ENCODE results near the gene COL15A1. TPM values are rescaled to one million over a fixed set of nuclear protein-coding genes. Genes with fewer than 3 reads are reported as not detected.

Gene COL15A1
- total and polyA plus RNA-seq, 2 donors (not counting 1 experiment from before 2014, with no cell fraction given), result not detected

GRCh38 chr9:98941946-98942523 lies 1.7 kb upstream of the COL15A1 start:
- H3K4me1 ChIP-seq (ENCODE audit: control insufficient read depth in 2 of 2, insufficient read depth in 2 of 2, low read length in 2 of 2), result peaks cover 6 to 9% of the 10 kb centered on the region in 2 donors
- ChIA-PET CTCF (no interaction called here), POLR2A (no interaction called here)
- H3K36me3 ChIP-seq (replicated peaks in 1 of 2; ENCODE audit: control extremely low read depth in 1 of 2, control insufficient read depth in 1 of 2, extremely low read depth in 1 of 2, insufficient read depth in 2 of 2, low read length in 1 of 2), result no peaks in the 10 kb centered on the region
- no peak overlapping the region for H2AFZ ChIP-seq (ENCODE audit: insufficient read depth, low read depth, low read length, poor library complexity, severe bottlenecking)
- H3K27me3 Mint-ChIP-seq, result peaks cover 83% of the 10 kb centered on the region
- H3K4me2 ChIP-seq (replicated peaks; ENCODE audit: low read depth, low read length, poor library complexity, severe bottlenecking), result no peak overlapping the region
- no peak overlapping the region for H3K9ac ChIP-seq (ENCODE audit: low read length)
- no peak for DNase-seq
- WGBS (ENCODE audit: insufficient coverage), result 86% methylated on average over 6 of the region's 8 CpGs
- no peaks in the 10 kb centered on the region for H4K20me1 ChIP-seq (ENCODE audit: control insufficient read depth, insufficient read depth, low read length, poor library complexity, severe bottlenecking)
- ATAC-seq (ENCODE audit: low read depth), result no peak
- no peaks in the 10 kb centered on the region for H3K9me3 Mint-ChIP-seq (ENCODE audit: insufficient read depth)
- no peak overlapping the region for H3K4me3 Mint-ChIP-seq
- peaks cover 0 to 7% (median 0%) of the 10 kb centered on the region in 3 donors for H3K9me3 ChIP-seq (ENCODE audit: control extremely low read depth in 1 of 3, control insufficient read depth in 2 of 3, insufficient read depth in 1 of 3, low read length in 2 of 3)
- TF ChIP-seq EZH2 (IDR thresholded peaks at IDR 0.05; ENCODE audit: borderline replicate concordance, insufficient read depth, low read depth, low read length, poor library complexity, severe bottlenecking), result no peak
- TF ChIP-seq, protein P1, sequence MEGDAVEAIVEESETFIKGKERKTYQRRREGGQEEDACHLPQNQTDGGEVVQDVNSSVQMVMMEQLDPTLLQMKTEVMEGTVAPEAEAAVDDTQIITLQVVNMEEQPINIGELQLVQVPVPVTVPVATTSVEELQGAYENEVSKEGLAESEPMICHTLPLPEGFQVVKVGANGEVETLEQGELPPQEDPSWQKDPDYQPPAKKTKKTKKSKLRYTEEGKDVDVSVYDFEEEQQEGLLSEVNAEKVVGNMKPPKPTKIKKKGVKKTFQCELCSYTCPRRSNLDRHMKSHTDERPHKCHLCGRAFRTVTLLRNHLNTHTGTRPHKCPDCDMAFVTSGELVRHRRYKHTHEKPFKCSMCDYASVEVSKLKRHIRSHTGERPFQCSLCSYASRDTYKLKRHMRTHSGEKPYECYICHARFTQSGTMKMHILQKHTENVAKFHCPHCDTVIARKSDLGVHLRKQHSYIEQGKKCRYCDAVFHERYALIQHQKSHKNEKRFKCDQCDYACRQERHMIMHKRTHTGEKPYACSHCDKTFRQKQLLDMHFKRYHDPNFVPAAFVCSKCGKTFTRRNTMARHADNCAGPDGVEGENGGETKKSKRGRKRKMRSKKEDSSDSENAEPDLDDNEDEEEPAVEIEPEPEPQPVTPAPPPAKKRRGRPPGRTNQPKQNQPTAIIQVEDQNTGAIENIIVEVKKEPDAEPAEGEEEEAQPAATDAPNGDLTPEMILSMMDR (IDR thresholded peaks at IDR 0.05), result no peak
- H3K79me2 ChIP-seq (ENCODE audit: control insufficient read depth, insufficient read depth, low read length), result no peaks in the 10 kb centered on the region
- H3K27ac Mint-ChIP-seq, result no peak overlapping the region
- no peak overlapping the region for H3K27ac ChIP-seq (ENCODE audit: low read length in 2 of 2)
- no peak overlapping the region for H3K4me3 ChIP-seq (ENCODE audit: control extremely low read depth in 1 of 5, extremely low read depth in 1 of 5, insufficient read depth in 1 of 5, low read depth in 2 of 5, low read length in 4 of 5)
- intact Hi-C loops (cut with micrococcal nuclease), result no loop called here
- H3K4me1 Mint-ChIP-seq, result peaks cover 11% of the 10 kb centered on the region
- peaks cover 0 to 48% (median 30%) of the 10 kb centered on the region in 4 experiments for H3K27me3 ChIP-seq (replicated peaks in 1 of 4; ENCODE audit: control extremely low read depth in 1 of 4, control insufficient read depth in 3 of 4, insufficient read depth in 4 of 4, low read length in 3 of 4)

DNA sequence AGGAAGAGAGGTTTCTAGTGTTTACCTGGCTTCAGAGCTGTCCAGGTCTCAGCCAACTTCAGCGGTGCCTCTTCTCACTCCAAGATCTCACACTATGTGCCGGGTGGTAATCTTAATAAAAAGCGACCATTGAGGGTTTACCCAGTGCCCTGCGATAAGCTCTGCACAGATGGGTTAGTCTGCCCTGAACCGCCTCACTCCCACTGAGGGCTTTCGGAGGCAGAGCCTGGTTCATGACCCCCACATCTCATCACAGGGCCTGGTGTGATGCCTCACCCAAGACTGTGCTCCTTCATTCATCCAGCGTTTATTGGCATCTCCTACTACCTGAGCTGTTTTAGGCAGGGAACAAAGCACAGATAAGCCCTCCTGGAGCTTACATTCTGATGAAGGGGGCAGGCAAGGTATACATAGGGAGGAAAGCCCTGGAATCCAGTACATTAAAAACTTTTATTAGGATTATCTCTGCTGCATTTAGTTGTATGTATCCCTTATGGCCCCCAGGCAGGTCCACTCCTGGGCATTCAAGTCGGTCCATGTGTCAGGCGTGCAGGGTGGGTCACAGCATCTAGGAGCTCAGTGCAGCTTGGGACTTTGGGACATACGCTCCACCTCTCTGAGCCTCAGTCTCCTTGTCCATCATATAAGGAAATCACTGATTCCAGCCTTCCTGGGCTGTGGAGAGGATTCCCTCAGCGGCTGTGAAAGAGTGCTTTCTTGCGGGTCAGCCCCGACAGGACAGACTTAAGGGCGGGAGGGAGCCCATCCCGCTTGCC lies 613 bp upstream of the COL15A1 start:
- DNase-seq (no peak), ATAC-seq (ENCODE audit: low read depth) (no peak)
- no peak for TF ChIP-seq EZH2 (IDR thresholded peaks at IDR 0.05; ENCODE audit: borderline replicate concordance, insufficient read depth, low read depth, low read length, poor library complexity, severe bottlenecking)
- TF ChIP-seq, protein P1 (IDR thresholded peaks at IDR 0.05), result no peak
- H3K9me3 ChIP-seq (ENCODE audit: control extremely low read depth in 1 of 3, control insufficient read depth in 2 of 3, insufficient read depth in 1 of 3, low read length in 2 of 3), result peaks cover 0 to 7% (median 0%) of the 10 kb centered on the region in 3 donors
- Mint-ChIP-seq H3K4me3 (no peak overlapping the region), H3K27ac (no peak overlapping the region), H3K4me1 (peaks cover 11% of the 10 kb centered on the region), H3K9me3 (ENCODE audit: insufficient read depth) (no peaks in the 10 kb centered on the region), H3K27me3 (peaks cover 79% of the 10 kb centered on the region)
- no peak overlapping the region for H3K9ac ChIP-seq (ENCODE audit: low read length)
- WGBS (ENCODE audit: insufficient coverage), result 69% methylated on average over 14 of the region's 15 CpGs
- intact Hi-C loops (cut with micrococcal nuclease), result no loop called here
- H3K4me1 ChIP-seq (ENCODE audit: control insufficient read depth in 2 of 2, insufficient read depth in 2 of 2, low read length in 2 of 2), result peaks cover 6 to 9% of the 10 kb centered on the region in 2 donors
- H3K4me2 ChIP-seq (replicated peaks; ENCODE audit: low read depth, low read length, poor library complexity, severe bottlenecking), result peak overlapping the region; percentile 57
- ChIA-PET POLR2A (no interaction called here), CTCF (interaction anchor here (0.5 to 0.8 kb wide), 2 partner anchors 197 to 831 kb away, joined by 3 to 4 read pairs; no protein-coding TSS in a partner anchor)
- H4K20me1 ChIP-seq (ENCODE audit: control insufficient read depth, insufficient read depth, low read length, poor library complexity, severe bottlenecking), result no peaks in the 10 kb centered on the region
- no peak overlapping the region for H3K4me3 ChIP-seq (ENCODE audit: control extremely low read depth in 1 of 5, extremely low read depth in 1 of 5, insufficient read depth in 1 of 5, low read depth in 2 of 5, low read length in 4 of 5)
- H2AFZ ChIP-seq (ENCODE audit: insufficient read depth, low read depth, low read length, poor library complexity, severe bottlenecking), result no peak overlapping the region
- no peak overlapping the region for H3K27ac ChIP-seq (ENCODE audit: low read length in 2 of 2)
- H3K36me3 ChIP-seq (replicated peaks in 1 of 2; ENCODE audit: control extremely low read depth in 1 of 2, control insufficient read depth in 1 of 2, extremely low read depth in 1 of 2, insufficient read depth in 2 of 2, low read length in 1 of 2), result no peaks in the 10 kb centered on the region
- peaks cover 0 to 50% (median 30%) of the 10 kb centered on the region in 4 experiments for H3K27me3 ChIP-seq (replicated peaks in 1 of 4; ENCODE audit: control extremely low read depth in 1 of 4, control insufficient read depth in 3 of 4, insufficient read depth in 4 of 4, low read length in 3 of 4)
- no peaks in the 10 kb centered on the region for H3K79me2 ChIP-seq (ENCODE audit: control insufficient read depth, insufficient read depth, low read length)
